SU-DHL-6 (cell line): ENCODE measurements around the gene LMOD2.

Source experiments
- CTCF ChIP-seq: fragments of 200-600 bp; sonication (generic); IDR thresholded peaks from one replicate; pipeline ENCODE4 v1.5.1; 2017; ENCODE audit warnings: antibody characterized with exemption, mild to moderate bottlenecking, low read length, moderate library complexity; ENCODE audit not compliant: insufficient read depth, poor library complexity, severe bottlenecking
- EZH2phosphoT487 ChIP-seq: fragments of 200-600 bp; sonication (generic), shearing (Covaris generic); conservative IDR thresholded peaks from 2 replicates; pipeline ENCODE4 v1.6.1; 2018; ENCODE audit warnings: mild to moderate bottlenecking, antibody characterized with exemption, low read length, moderate library complexity, mixed read lengths

GRCh38 chr7:123669485-123669884 lies 13.8 kb downstream of the LMOD2 start:
- no peak for TF ChIP-seq CTCF
- no peak for TF ChIP-seq EZH2phosphoT487
